Measurements from ENCODE around the gene SERPINE2.

Gene SERPINE2

DNA sequence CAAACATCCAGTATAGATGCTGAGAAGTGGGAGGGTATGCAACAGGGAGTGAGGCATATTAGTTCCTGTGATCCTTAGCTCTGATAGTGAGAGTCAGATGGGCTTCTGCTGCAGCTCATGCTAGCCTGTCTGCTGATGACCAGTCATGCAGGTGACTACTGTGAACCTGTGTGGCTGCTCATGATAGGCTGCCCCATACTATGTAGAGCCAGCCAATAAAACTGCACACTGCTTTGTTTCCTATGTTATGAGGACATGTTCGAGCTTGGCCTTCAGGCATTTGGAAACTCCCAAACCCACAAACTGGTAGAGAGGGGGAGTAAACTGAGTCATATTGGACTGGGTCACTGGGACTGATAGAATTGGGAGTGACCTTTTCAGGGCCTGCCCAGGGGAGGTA lies 20.1 kb upstream of the SERPINE2 start:
- TF ChIP-seq EZH2phosphoT487 (IDR thresholded peaks at IDR 0.05; ENCODE audit: borderline replicate concordance, low read length): no peak
- TF ChIP-seq, protein P1, sequence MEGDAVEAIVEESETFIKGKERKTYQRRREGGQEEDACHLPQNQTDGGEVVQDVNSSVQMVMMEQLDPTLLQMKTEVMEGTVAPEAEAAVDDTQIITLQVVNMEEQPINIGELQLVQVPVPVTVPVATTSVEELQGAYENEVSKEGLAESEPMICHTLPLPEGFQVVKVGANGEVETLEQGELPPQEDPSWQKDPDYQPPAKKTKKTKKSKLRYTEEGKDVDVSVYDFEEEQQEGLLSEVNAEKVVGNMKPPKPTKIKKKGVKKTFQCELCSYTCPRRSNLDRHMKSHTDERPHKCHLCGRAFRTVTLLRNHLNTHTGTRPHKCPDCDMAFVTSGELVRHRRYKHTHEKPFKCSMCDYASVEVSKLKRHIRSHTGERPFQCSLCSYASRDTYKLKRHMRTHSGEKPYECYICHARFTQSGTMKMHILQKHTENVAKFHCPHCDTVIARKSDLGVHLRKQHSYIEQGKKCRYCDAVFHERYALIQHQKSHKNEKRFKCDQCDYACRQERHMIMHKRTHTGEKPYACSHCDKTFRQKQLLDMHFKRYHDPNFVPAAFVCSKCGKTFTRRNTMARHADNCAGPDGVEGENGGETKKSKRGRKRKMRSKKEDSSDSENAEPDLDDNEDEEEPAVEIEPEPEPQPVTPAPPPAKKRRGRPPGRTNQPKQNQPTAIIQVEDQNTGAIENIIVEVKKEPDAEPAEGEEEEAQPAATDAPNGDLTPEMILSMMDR (IDR thresholded peaks at IDR 0.05; ENCODE audit: low read depth, low read length, poor library complexity, severe bottlenecking): no peak
- H3F3A ChIP-seq (ENCODE audit: control insufficient read depth, insufficient read depth): no peaks in the 10 kb centered on the region
- peaks cover 5% of the 10 kb centered on the region; the same call in 1 of the 2 replicates for H3K27me3 ChIP-seq (ENCODE audit: control insufficient read depth, low read length)
- no peak overlapping the region for H3K4me3 ChIP-seq (ENCODE audit: low read length)
- no peaks in the 10 kb centered on the region for H3K4me1 ChIP-seq (ENCODE audit: control insufficient read depth, low read length)
- no peak overlapping the region for H3K4me2 ChIP-seq (ENCODE audit: low read length)
- H3K79me2 ChIP-seq (ENCODE audit: control insufficient read depth, low read length): no peaks in the 10 kb centered on the region
- H3K9me2 ChIP-seq (replicated peaks; ENCODE audit: control insufficient read depth, low read length): no peaks in the 10 kb centered on the region
- no peaks in the 10 kb centered on the region for H4K20me1 ChIP-seq (ENCODE audit: control insufficient read depth, insufficient read depth, low read depth, low read length)
- H3K36me3 ChIP-seq (ENCODE audit: control insufficient read depth, low read length): no peaks in the 10 kb centered on the region
- no peak overlapping the region for H3K27ac ChIP-seq (ENCODE audit: low read depth, low read length)
- H3K9me3 ChIP-seq (ENCODE audit: control insufficient read depth, insufficient read depth, low read length): no peaks in the 10 kb centered on the region

DNA sequence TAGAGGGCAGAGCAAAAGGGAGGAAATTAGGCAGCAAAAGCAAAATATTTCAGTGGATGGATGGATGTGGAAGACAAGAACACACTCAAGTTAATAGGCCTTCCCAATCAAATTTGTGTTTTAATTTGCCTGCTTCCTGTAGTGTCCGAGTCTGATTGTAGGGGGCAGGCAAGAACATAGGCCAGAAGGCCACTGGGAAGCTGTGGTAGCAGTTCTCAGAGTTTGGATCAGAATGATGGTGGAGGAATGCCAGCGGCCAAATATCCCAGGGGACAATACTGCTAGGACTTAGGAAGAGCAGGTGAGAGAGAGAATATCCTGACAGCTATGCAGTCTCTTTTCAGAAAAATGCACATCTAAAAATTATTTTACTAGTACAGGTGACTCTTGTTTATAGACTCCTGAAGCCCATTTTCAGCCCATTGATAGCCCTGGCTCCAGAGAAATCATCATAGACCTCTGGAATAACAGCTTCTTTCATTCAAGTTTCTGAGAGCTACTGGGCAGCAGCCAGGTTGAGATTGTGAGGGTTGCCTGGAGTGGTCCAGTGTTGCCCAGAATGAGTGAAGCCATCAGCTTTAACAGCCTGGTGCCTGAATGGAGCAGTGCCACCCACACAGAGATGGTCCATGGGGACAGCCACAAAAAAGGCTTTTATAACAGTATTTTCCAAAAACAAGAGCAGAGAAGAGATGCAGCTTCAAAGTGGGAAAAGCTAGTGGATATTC lies 19.1 kb upstream of the SERPINE2 start:
- no peak overlapping the region for H3K4me2 ChIP-seq (ENCODE audit: low read length)
- H3K9me3 ChIP-seq (ENCODE audit: control insufficient read depth, insufficient read depth, low read length): no peaks in the 10 kb centered on the region
- H3F3A ChIP-seq (ENCODE audit: control insufficient read depth, insufficient read depth): no peaks in the 10 kb centered on the region
- no peaks in the 10 kb centered on the region for H3K4me1 ChIP-seq (ENCODE audit: control insufficient read depth, low read length)
- no peaks in the 10 kb centered on the region for H4K20me1 ChIP-seq (ENCODE audit: control insufficient read depth, insufficient read depth, low read depth, low read length)
- H3K27ac ChIP-seq (ENCODE audit: low read depth, low read length): no peak overlapping the region
- no peaks in the 10 kb centered on the region for H3K36me3 ChIP-seq (ENCODE audit: control insufficient read depth, low read length)
- H3K27me3 ChIP-seq (ENCODE audit: control insufficient read depth, low read length): peaks cover 5% of the 10 kb centered on the region; the same call in 1 of the 2 replicates
- no peaks in the 10 kb centered on the region for H3K9me2 ChIP-seq (replicated peaks; ENCODE audit: control insufficient read depth, low read length)
- H3K4me3 ChIP-seq (ENCODE audit: low read length): no peak overlapping the region
- no peak for TF ChIP-seq EZH2phosphoT487 (IDR thresholded peaks at IDR 0.05; ENCODE audit: borderline replicate concordance, low read length)
- TF ChIP-seq, protein P1 (IDR thresholded peaks at IDR 0.05; ENCODE audit: low read depth, low read length, poor library complexity, severe bottlenecking): no peak
- no peaks in the 10 kb centered on the region for H3K79me2 ChIP-seq (ENCODE audit: control insufficient read depth, low read length)

DNA sequence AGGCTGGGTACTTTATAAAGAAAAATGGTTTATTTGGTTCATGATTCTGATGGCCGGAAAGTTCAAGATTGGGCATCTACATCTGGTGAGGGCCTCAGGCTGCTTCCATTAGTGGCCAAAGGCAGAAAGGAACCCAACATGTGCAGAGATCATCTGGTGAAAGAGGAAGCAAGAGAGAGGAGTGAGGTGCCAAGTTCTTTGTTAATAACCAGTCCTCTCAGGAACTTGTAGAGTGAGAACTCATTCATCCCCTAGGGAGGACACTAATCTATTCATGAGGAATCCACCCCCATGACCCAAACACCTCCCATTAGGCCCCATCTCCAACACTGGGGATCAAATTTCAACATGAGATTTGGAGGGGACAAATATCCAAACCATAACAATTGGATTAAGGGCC lies 17.8 kb upstream of the SERPINE2 start:
- Histone ChIP-seq H3K79me2 (ENCODE audit: control insufficient read depth, low read length) (no peaks in the 10 kb centered on the region), H3K4me2 (ENCODE audit: low read length) (no peak overlapping the region), H4K20me1 (ENCODE audit: control insufficient read depth, insufficient read depth, low read depth, low read length) (no peaks in the 10 kb centered on the region), H3K27me3 (ENCODE audit: control insufficient read depth, low read length) (no peaks in the 10 kb centered on the region), H3K4me1 (ENCODE audit: control insufficient read depth, low read length) (no peaks in the 10 kb centered on the region), H3K9me2 (replicated peaks; ENCODE audit: control insufficient read depth, low read length) (no peaks in the 10 kb centered on the region), H3K27ac (ENCODE audit: low read depth, low read length) (no peak overlapping the region), H3K9me3 (ENCODE audit: control insufficient read depth, insufficient read depth, low read length) (no peaks in the 10 kb centered on the region), H3K36me3 (ENCODE audit: control insufficient read depth, low read length) (no peaks in the 10 kb centered on the region), H3K4me3 (ENCODE audit: low read length) (no peak overlapping the region), H3F3A (ENCODE audit: control insufficient read depth, insufficient read depth) (no peaks in the 10 kb centered on the region)
- TF ChIP-seq, protein P1 (IDR thresholded peaks at IDR 0.05; ENCODE audit: low read depth, low read length, poor library complexity, severe bottlenecking): no peak
- TF ChIP-seq EZH2phosphoT487 (IDR thresholded peaks at IDR 0.05; ENCODE audit: borderline replicate concordance, low read length): no peak
